Natural killer cell (primary cell): Measurements from ENCODE around the gene SBNO1. TPM values are rescaled to one million over a fixed set of nuclear protein-coding genes. Genes with fewer than 3 reads are reported as not detected.
"Not testable (repeated sequence)": the region's sequence is repeated elsewhere in the genome, so short reads cannot be mapped to it uniquely, and the experiment has no call there.

ENCODE experiments used
- ATAC-seq, 3 donors: fragments of 150-1000 bp in 2 of 3; fragments of 200-7000 bp in 1 of 3; cut with Tn5 transposase; 1 replicate in 1 of 3; 2 replicates in 2 of 3; pipeline ENCODE4 v1.10.0; 2021; ENCODE audit warnings: mild to moderate bottlenecking in 2 of 3, moderate library complexity in 2 of 3
- DNase-seq, 2 donors: peaks; one replicate each; pipeline versions ENCODE4 v3.0.0 to v3.0.0-alpha.2; 2013 to 2021; ENCODE audit warnings: mixed read lengths in 1 of 2
- H3K27ac ChIP-seq: one replicate; pipeline ENCODE4 v1.5.1; 2013; ENCODE audit warnings: mild to moderate bottlenecking, low read length
- H3K27me3 ChIP-seq: one replicate; pipeline ENCODE4 v1.6.1; 2013; ENCODE audit warnings: low read length; ENCODE audit not compliant: control insufficient read depth, insufficient read depth
- H3K36me3 ChIP-seq: one replicate; pipeline ENCODE4 v1.6.1; 2013; ENCODE audit warnings: low read length; ENCODE audit not compliant: control insufficient read depth, insufficient read depth
- H3K4me1 ChIP-seq: one replicate; pipeline ENCODE4 v1.6.1; 2013; ENCODE audit warnings: low read length; ENCODE audit not compliant: control insufficient read depth, insufficient read depth
- H3K4me3 ChIP-seq: one replicate; pipeline ENCODE4 v1.5.1; 2013; ENCODE audit warnings: low read length
- H3K9me3 ChIP-seq: one replicate; pipeline ENCODE4 v1.6.1; 2013; ENCODE audit warnings: low read length; ENCODE audit not compliant: control insufficient read depth, insufficient read depth
- H3K27ac Mint-ChIP-seq, 2 donors: one replicate each; pipeline ENCODE4 v1.8.0; 2022; ENCODE audit warnings: mild to moderate bottlenecking in 2 of 2, mixed read lengths in 2 of 2, moderate library complexity in 1 of 2
- H3K27me3 Mint-ChIP-seq, 2 donors: one replicate each; pipeline ENCODE4 v1.8.0; 2022; ENCODE audit warnings: low read depth in 2 of 2, mixed read lengths in 2 of 2
- H3K36me3 Mint-ChIP-seq: one replicate; pipeline ENCODE4 v1.8.0; 2022; ENCODE audit warnings: mixed read lengths
- H3K4me1 Mint-ChIP-seq, 2 donors: one replicate each; pipeline ENCODE4 v1.8.0; 2022; ENCODE audit warnings: mixed read lengths in 2 of 2
- H3K4me3 Mint-ChIP-seq: one replicate; pipeline ENCODE4 v1.8.0; 2022; ENCODE audit warnings: mild to moderate bottlenecking, moderate library complexity, mixed read lengths
- H3K9me3 Mint-ChIP-seq, 2 donors: one replicate each; pipeline ENCODE4 v1.8.0; 2022; ENCODE audit warnings: mixed read lengths in 2 of 2
- WGBS: methylation state at CpG from one replicate; pipeline ENCODE4 v1.1.7; 2013; ENCODE audit warnings: missing lambda C conversion rate; ENCODE audit not compliant: insufficient coverage; 5-methylcytosine and 5-hydroxymethylcytosine counted together
- intact Hi-C: fragments of 100-400 bp; cut with micrococcal nuclease; formaldehyde crosslinking; loops from one replicate; pipeline ENCODE4 v1.14.2; 2022
- total RNA-seq, 4 donors: library from RNA; stranded (reverse); fragments of 120-200 nt in 1 of 4; gene quantifications; one replicate each; pipeline versions ENCODE4 v1.2.3 to v1.2.4, GENCODE V29; 2013 to 2022
- TF ChIP-seq, protein P1 (sequence below): fragments of 200-600 bp; IDR thresholded peaks from one replicate; pipeline ENCODE4 v1.8.0; 2022; ENCODE audit warnings: antibody characterized with exemption

Gene SBNO1
- total RNA-seq, 3 donors from 2014 or later (not counting 1 experiment from before 2014, with no cell fraction given), result 30.7 to 40.3 (median 34.3) TPM

DNA sequence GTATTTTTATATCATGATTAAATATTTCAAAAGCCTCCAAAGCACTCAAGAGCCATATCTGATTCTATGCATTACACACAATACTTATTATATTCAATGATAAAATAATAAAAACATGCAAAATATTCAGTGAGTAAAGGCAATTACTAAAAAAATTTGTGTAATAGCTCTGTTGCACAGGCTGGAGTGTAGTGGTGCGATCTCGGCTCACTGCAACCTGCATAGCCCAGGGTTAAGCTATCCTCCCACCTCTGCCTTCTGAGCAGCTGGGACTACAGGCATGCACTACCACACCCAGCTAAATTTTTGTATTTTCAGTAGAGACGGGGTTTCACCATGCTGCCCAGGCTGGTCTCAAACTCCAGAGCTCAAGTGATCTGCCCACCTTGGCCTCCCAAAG is 45.4 kb downstream of the SBNO1 start:
- H3K9me3 Mint-ChIP-seq, result no peaks in the 10 kb centered on the region
- DNase-seq (no peak), ATAC-seq (no peak)
- H3K4me1 Mint-ChIP-seq, result no peaks in the 10 kb centered on the region
- no peak overlapping the region for H3K4me3 ChIP-seq
- H3K27ac Mint-ChIP-seq, result no peak overlapping the region
- H3K9me3 ChIP-seq, result no peaks in the 10 kb centered on the region
- intact Hi-C loops, result no loop called here
- WGBS, result 100% methylated on average over 3 of the region's 3 CpGs
- no peaks in the 10 kb centered on the region for H3K27me3 ChIP-seq
- H3K36me3 ChIP-seq, result peaks cover 78% of the 10 kb centered on the region
- TF ChIP-seq, protein P1, sequence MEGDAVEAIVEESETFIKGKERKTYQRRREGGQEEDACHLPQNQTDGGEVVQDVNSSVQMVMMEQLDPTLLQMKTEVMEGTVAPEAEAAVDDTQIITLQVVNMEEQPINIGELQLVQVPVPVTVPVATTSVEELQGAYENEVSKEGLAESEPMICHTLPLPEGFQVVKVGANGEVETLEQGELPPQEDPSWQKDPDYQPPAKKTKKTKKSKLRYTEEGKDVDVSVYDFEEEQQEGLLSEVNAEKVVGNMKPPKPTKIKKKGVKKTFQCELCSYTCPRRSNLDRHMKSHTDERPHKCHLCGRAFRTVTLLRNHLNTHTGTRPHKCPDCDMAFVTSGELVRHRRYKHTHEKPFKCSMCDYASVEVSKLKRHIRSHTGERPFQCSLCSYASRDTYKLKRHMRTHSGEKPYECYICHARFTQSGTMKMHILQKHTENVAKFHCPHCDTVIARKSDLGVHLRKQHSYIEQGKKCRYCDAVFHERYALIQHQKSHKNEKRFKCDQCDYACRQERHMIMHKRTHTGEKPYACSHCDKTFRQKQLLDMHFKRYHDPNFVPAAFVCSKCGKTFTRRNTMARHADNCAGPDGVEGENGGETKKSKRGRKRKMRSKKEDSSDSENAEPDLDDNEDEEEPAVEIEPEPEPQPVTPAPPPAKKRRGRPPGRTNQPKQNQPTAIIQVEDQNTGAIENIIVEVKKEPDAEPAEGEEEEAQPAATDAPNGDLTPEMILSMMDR, result no peak
- H3K27ac ChIP-seq, result no peak overlapping the region
- H3K36me3 Mint-ChIP-seq, result peaks cover 29% of the 10 kb centered on the region
- H3K4me3 Mint-ChIP-seq, result no peak overlapping the region
- H3K4me1 ChIP-seq, result no peaks in the 10 kb centered on the region
- H3K27me3 Mint-ChIP-seq, result no peaks in the 10 kb centered on the region

- H3K27me3 Mint-ChIP-seq, H3K4me1 ChIP-seq, intact Hi-C loops, H3K9me3 Mint-ChIP-seq, H3K27ac Mint-ChIP-seq, DNase-seq, ATAC-seq, H3K4me3 ChIP-seq, H3K27ac ChIP-seq, H3K27me3 ChIP-seq, H3K4me3 Mint-ChIP-seq, H3K9me3 ChIP-seq, H3K4me1 Mint-ChIP-seq: not testable (repeated sequence)
- peaks cover 65% of the 10 kb centered on the region for H3K36me3 ChIP-seq
- H3K36me3 Mint-ChIP-seq, result peaks cover 21% of the 10 kb centered on the region
- no CpG with 5 or more reads among the region's 4 CpGs for WGBS
Measured at GRCh38 chr12:123313046-123313445, 51.6 kb downstream of the SBNO1 start.

GRCh38 chr12:123306200-123306599 is 58.4 kb downstream of the SBNO1 start:
- DNase-seq, result no peak
- H3K9me3 Mint-ChIP-seq, result no peaks in the 10 kb centered on the region
- no peak overlapping the region for H3K4me3 Mint-ChIP-seq
- peaks cover 16% of the 10 kb centered on the region for H3K36me3 Mint-ChIP-seq
- no peaks in the 10 kb centered on the region for H3K27me3 Mint-ChIP-seq
- H3K36me3 ChIP-seq, result peaks cover 73% of the 10 kb centered on the region
- no peak for ATAC-seq
- no peaks in the 10 kb centered on the region for H3K27me3 ChIP-seq
- WGBS, result 94% methylated on average over 3 of the region's 3 CpGs
- H3K4me1 Mint-ChIP-seq, result no peaks in the 10 kb centered on the region
- no peaks in the 10 kb centered on the region for H3K9me3 ChIP-seq
- H3K27ac ChIP-seq, result no peak overlapping the region
- no peak overlapping the region for H3K4me3 ChIP-seq
- TF ChIP-seq, protein P1, result no peak
- intact Hi-C loops, result no loop called here
- H3K4me1 ChIP-seq, result no peaks in the 10 kb centered on the region
- H3K27ac Mint-ChIP-seq, result no peak overlapping the region

DNA sequence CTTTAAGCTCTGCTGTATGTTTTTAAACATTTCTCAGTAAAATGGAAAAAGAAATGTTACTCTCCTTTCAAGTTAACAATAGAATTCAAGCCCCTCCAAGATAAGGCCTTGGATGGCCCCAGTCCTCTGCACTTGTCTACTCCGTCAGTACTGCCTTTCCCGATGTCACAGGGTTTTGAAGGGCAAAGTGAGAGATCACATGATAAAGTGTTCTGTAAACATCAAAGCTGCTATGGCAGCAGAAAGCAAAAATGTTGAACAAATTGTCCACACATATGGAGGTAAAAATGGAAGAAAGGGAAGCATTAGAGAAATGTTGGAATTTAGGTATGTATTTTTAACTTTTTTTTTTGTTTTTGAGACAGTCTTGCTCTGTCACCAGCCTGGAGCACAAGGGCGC is 59.5 kb downstream of the SBNO1 start:
- Mint-ChIP-seq H3K9me3 (no peaks in the 10 kb centered on the region), H3K4me3 (no peak overlapping the region), H3K4me1 (no peaks in the 10 kb centered on the region), H3K27me3 (no peaks in the 10 kb centered on the region), H3K36me3 (peaks cover 18% of the 10 kb centered on the region), H3K27ac (no peak overlapping the region)
- no peaks in the 10 kb centered on the region for H3K4me1 ChIP-seq
- H3K27me3 ChIP-seq, result no peaks in the 10 kb centered on the region
- ATAC-seq (no peak), DNase-seq (no peak)
- 93% methylated on average over 3 of the region's 3 CpGs for whole genome bisulfite sequencing
- no peaks in the 10 kb centered on the region for H3K9me3 ChIP-seq
- TF ChIP-seq, protein P1, result no peak
- no peak overlapping the region for H3K27ac ChIP-seq
- peaks cover 67% of the 10 kb centered on the region for H3K36me3 ChIP-seq
- H3K4me3 ChIP-seq, result no peak overlapping the region
- intact Hi-C loops, result no loop called here
